SH-SY5Y (cell line): ENCODE measurements around the gene CCSER1.

ENCODE experiments used
- GATA2 ChIP-seq: IDR thresholded peaks from 2 replicates; pipeline ENCODE4 v1.6.1; 2011; ENCODE audit warnings: mild to moderate bottlenecking, low read depth, low read length
- GATA3 ChIP-seq: IDR thresholded peaks from 2 replicates; pipeline ENCODE4 v1.6.1; 2011; ENCODE audit warnings: low read depth, mild to moderate bottlenecking, low read length, moderate library complexity

GRCh38 chr4:90780193-90780592, 653.0 kb downstream of the CCSER1 start:
- no peak for TF ChIP-seq GATA2
- TF ChIP-seq GATA3 = no peak
